Progenitor cell of endocrine pancreas (in vitro differentiated cells): ENCODE results near the gene TEX2. TPM values are rescaled to one million over a fixed set of nuclear protein-coding genes. Genes with fewer than 3 reads are reported as not detected.

Source experiments
- DNase-seq: peaks from one replicate; pipeline ENCODE4 v3.0.0; 2021; ENCODE audit warnings: low spot score; ENCODE audit not compliant: unreplicated experiment
- H3K27ac Mint-ChIP-seq: 2 replicates; pipeline ENCODE4 v1.8.0; 2021; ENCODE audit warnings: mild to moderate bottlenecking, moderate library complexity, mixed read lengths
- H3K27me3 Mint-ChIP-seq: 2 replicates; pipeline ENCODE4 v1.8.0; 2021; ENCODE audit warnings: mixed read lengths
- H3K36me3 Mint-ChIP-seq: 2 replicates; pipeline ENCODE4 v1.8.0; 2022; ENCODE audit warnings: mixed read lengths; ENCODE audit not compliant: insufficient read depth
- H3K4me1 Mint-ChIP-seq: 2 replicates; pipeline ENCODE4 v1.8.0; 2021; ENCODE audit warnings: low read depth, mixed read lengths
- H3K4me3 Mint-ChIP-seq: 2 replicates; pipeline ENCODE4 v1.8.0; 2021; ENCODE audit warnings: low read depth, mild to moderate bottlenecking, moderate library complexity, mixed read lengths
- H3K9me3 Mint-ChIP-seq: 2 replicates; pipeline ENCODE4 v1.8.0; 2021; ENCODE audit warnings: low read depth, mixed read lengths
- CTCF ChIP-seq: fragments of 200-600 bp; sonication (generic); IDR thresholded peaks from one replicate; pipeline ENCODE4 v1.5.0; 2021; ENCODE audit warnings: antibody characterized with exemption, mild to moderate bottlenecking; ENCODE audit not compliant: unreplicated experiment
- total RNA-seq: library from RNA; stranded (reverse); gene quantifications from 2 replicates; pipeline ENCODE4 v1.2.1, GENCODE V29; 2021

TEX2 gene
- total RNA-seq, 1 donor from 2014 or later: 30.2 TPM

- peaks cover 9% of the 10 kb centered on the region for H3K36me3 Mint-ChIP-seq
- DNase-seq: no peak
Measured at GRCh38 chr17:64149196-64149595, 113.9 kb downstream of the TEX2 start.

GRCh38 chr17:64148699-64149098 is 114.4 kb downstream of the TEX2 start:
- Mint-ChIP-seq H3K4me3 (no peak overlapping the region), H3K36me3 (peaks cover 9% of the 10 kb centered on the region), H3K27ac (no peak overlapping the region), H3K4me1 (peaks cover 14% of the 10 kb centered on the region), H3K9me3 (no peaks in the 10 kb centered on the region), H3K27me3 (no peaks in the 10 kb centered on the region)
- no peak for TF ChIP-seq CTCF
- DNase-seq: no peak

More at GRCh38 chr17:64149196-64149595, 113.9 kb downstream of the TEX2 start:
- no peak for TF ChIP-seq CTCF
- Mint-ChIP-seq H3K4me1 (peaks cover 14% of the 10 kb centered on the region), H3K4me3 (no peak overlapping the region), H3K9me3 (no peaks in the 10 kb centered on the region), H3K27me3 (no peaks in the 10 kb centered on the region), H3K27ac (no peak overlapping the region)

GRCh38 chr17:64148017-64148631 is 114.9 kb downstream of the TEX2 start:
- Mint-ChIP-seq H3K4me3 (no peak overlapping the region), H3K9me3 (no peaks in the 10 kb centered on the region), H3K36me3 (peaks cover 8% of the 10 kb centered on the region), H3K27ac (peak overlapping the region; percentile 19), H3K4me1 (peaks cover 14% of the 10 kb centered on the region), H3K27me3 (no peaks in the 10 kb centered on the region)
- DNase-seq: no peak
- no peak for TF ChIP-seq CTCF

DNA sequence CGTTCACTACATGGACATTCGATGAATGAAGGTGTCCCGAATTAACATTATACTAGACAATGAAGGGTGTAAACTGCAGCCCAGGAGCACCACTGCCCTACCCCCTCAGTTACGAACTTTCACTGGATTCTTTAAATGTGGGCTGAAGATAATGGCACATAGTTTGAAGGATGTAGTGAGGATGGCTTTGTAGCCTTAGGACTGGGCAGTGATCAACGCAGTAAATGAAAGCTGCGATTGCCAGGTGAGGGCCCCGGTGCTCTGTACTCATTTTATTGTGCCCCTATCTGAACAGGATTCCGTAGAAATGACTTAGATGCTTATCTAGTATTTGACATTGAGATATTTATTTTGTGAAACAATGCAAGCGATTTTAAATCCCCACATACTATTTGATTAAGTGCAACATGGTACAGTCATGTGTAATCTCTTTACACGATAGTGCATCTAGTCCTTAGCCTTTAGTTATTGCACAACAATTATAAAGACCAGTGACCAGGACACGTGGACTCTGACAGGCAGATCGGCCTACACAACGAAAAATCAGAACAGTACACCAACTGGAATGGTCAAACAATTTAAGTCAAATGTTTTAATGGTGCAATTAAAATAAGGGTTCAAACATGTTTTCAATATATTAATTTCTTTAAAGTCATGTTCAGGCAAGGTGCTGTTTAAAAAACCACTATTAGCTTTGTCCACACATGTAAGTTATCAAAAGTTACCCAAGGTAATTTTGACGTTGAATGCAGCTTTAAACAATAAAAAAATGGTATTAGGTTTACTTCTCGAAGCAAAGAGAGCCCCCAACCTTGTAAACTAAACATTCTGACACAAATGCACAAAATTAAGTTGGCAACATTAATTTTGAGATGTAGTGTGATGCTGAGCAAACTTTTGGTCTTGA is 115.7 kb downstream of the TEX2 start:
- H3K4me3 Mint-ChIP-seq: no peak overlapping the region
- no peak for DNase-seq
- TF ChIP-seq CTCF: no peak

DNA sequence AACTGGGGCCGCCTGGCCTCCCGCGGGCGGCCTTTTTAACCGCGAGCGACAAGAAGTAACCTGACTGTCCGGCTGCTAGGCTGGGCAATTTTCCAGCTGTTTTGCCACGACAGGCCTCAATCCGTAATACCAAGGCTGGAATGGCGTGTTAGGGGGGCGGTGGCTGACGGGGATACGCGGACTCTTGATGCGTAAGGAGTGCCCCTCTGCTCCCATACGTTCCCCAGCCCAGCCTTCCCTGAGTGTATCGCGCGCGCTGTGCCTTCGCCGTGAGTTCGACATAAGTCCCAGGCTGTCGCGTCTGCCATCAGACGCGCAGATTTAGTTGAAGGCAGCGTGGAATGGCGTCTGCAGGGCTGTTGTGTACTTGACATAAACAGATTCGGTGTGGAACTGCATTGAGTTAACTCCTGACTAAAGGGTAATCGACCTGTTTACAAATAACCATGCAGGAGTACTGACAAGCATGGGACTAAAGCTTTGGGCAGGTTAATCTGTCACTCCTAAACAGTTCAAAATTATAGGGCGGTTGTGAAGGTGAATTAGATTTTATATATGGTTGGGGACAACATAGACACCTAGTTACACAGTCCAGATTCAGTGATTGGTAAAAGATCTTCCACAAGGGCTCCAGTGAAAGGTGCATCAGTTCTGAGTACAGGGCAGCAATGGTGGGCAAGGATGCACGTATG is 116.5 kb downstream of the TEX2 start:
- peak; percentile 20 for DNase-seq
- Mint-ChIP-seq H3K27me3 (no peaks in the 10 kb centered on the region), H3K36me3 (peaks cover 3% of the 10 kb centered on the region), H3K4me3 (no peak overlapping the region), H3K27ac (no peak overlapping the region), H3K4me1 (peaks cover 14% of the 10 kb centered on the region), H3K9me3 (no peaks in the 10 kb centered on the region)
- TF ChIP-seq CTCF: no peak

More for the DNA sequence above, 115.7 kb downstream of the TEX2 start:
- H3K27me3 Mint-ChIP-seq: no peaks in the 10 kb centered on the region
- H3K4me1 Mint-ChIP-seq: peaks cover 14% of the 10 kb centered on the region
- H3K27ac Mint-ChIP-seq: no peak overlapping the region
- no peaks in the 10 kb centered on the region for H3K9me3 Mint-ChIP-seq
- H3K36me3 Mint-ChIP-seq: peaks cover 4% of the 10 kb centered on the region
